ENCODE measurements around the gene NSG2. TPM values are rescaled to one million over a fixed set of nuclear protein-coding genes. Genes with fewer than 3 reads are reported as not detected.

NSG2 gene
- total RNA-seq, 2 donors from 2014 or later = 2.9 TPM; not detected in 1

DNA sequence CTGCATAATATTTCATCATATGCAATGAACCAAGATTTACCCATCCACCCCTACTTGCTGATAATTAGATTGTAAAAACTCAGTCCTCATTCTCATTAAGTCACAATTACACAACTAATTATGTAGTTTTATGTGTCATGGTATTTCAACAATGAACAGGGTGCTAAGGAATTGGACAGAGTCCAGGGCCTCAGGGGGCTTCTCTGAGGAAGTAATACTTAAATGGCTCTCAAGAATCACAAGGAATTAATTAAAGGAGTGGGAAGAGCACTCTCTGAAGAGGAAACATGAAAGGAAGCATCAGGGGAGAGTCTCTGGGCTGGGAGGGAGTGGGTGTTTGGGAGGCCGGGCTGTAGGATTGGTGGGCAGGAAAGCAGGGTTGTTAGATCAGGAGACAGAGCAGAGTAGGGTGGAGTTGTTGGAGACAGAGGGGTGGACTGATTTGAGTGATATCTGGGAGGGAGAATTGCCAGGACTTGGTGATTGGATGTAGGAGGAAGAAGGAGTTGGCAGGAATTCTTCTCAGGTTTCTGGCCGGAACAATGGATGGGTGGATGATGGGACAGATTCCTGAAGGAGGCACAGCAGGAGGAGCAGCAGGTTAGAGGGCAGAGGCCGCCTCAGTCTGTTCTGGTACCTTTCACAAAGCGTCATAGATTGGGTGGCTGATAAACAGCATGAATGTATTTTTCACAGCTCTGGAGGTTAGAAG lies 23.0 kb upstream of the NSG2 start:
- H3K27me3 ChIP-seq = no peaks in the 10 kb centered on the region
- intact Hi-C loops (cut with DNase I) = no loop called here
- ATAC-seq (no peak), DNase-seq (no peak)
- H3K36me3 ChIP-seq (replicated peaks in 1 of 2; ENCODE audit: insufficient read depth in 1 of 2, low read depth in 2 of 2) = no peaks in the 10 kb centered on the region
- H3K9me3 ChIP-seq = no peaks in the 10 kb centered on the region
- H3K4me1 ChIP-seq = no peaks in the 10 kb centered on the region
- TF ChIP-seq POLR2A (IDR thresholded peaks at IDR 0.05) = no peak
- TF ChIP-seq, protein P1, sequence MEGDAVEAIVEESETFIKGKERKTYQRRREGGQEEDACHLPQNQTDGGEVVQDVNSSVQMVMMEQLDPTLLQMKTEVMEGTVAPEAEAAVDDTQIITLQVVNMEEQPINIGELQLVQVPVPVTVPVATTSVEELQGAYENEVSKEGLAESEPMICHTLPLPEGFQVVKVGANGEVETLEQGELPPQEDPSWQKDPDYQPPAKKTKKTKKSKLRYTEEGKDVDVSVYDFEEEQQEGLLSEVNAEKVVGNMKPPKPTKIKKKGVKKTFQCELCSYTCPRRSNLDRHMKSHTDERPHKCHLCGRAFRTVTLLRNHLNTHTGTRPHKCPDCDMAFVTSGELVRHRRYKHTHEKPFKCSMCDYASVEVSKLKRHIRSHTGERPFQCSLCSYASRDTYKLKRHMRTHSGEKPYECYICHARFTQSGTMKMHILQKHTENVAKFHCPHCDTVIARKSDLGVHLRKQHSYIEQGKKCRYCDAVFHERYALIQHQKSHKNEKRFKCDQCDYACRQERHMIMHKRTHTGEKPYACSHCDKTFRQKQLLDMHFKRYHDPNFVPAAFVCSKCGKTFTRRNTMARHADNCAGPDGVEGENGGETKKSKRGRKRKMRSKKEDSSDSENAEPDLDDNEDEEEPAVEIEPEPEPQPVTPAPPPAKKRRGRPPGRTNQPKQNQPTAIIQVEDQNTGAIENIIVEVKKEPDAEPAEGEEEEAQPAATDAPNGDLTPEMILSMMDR (IDR thresholded peaks at IDR 0.05) = no peak
- no peak overlapping the region for H3K27ac ChIP-seq
- no peak overlapping the region for H3K4me3 ChIP-seq
- 61 to 71% methylated on average over 4 of the region's 4 CpGs for WGBS, 2 donors

DNA sequence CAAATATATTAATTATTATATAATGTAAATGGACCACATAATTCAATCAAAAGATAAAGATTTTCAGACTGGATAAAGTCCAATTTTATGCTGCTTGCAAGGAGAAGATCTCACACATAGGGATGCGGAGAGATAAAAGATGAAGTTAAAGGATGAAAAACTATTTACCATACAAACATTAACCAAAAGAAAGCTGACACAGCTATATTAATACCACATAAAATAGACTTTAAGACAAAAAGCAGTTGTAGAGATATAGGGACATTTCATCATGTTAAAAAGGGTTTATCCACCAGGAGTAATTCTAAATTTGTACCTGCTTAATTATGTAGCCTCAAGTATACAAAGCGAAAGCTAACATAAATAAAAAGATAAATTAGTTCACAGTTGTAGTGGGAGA lies 15.2 kb upstream of the NSG2 start:
- no peak for TF ChIP-seq POLR2A (IDR thresholded peaks at IDR 0.05)
- TF ChIP-seq, protein P1 (IDR thresholded peaks at IDR 0.05) = no peak
- Histone ChIP-seq H3K27me3 (no peaks in the 10 kb centered on the region), H3K27ac (no peak overlapping the region), H3K36me3 (replicated peaks in 1 of 2; ENCODE audit: insufficient read depth in 1 of 2, low read depth in 2 of 2) (no peaks in the 10 kb centered on the region), H3K4me1 (no peaks in the 10 kb centered on the region), H3K9me3 (no peaks in the 10 kb centered on the region), H3K4me3 (no peak overlapping the region)
- intact Hi-C loops (cut with DNase I) = no loop called here
- no peak for ATAC-seq
- WGBS, 2 donors = 59 to 63% methylated on average over 2 of the region's 2 CpGs
- DNase-seq = no peak

DNA sequence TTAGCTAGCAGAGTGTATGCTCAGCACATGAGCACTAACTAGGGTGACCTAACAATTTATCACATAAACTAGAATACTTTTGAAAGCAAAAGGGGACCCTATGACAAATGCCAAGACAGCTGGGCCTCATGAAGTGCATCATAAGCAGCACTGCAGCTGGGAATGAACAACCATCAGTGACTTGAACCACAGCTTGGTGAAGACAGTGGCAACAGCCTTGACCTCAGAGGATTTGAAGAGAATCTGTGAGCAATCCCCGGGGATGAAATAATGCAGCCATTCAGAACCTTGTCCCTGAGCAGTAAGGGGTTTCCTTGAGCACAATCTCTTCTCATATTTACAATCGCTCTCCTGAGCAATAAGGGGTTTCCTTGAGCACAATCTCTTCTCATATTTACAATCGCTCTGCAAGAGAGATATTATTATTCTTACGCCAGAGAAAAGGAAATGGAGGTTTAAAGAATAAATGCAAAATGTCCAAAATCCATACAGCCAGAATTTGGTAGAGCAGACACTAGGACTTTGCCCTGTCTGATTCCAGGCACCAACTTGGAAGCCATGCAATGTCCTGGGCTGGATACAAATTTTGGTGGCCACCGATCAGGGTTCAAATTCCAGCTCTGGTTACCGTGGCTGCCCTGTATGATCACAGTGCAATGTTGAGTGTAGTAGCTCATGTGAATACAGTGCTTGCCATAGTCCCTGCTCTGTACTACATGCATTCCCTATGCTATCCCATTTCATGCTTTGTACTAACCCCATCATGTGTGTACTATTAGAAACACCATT lies 846 bp upstream of the NSG2 start:
- Histone ChIP-seq H3K27me3 (no peaks in the 10 kb centered on the region), H3K27ac (no peak overlapping the region), H3K4me3 (no peak overlapping the region), H3K36me3 (replicated peaks in 1 of 2; ENCODE audit: insufficient read depth in 1 of 2, low read depth in 2 of 2) (no peaks in the 10 kb centered on the region), H3K9me3 (no peaks in the 10 kb centered on the region), H3K4me1 (no peaks in the 10 kb centered on the region)
- TF ChIP-seq POLR2A (IDR thresholded peaks at IDR 0.05) = no peak
- TF ChIP-seq, protein P1 (IDR thresholded peaks at IDR 0.05) = no peak
- DNase-seq (no peak), ATAC-seq (no peak)
- WGBS, 2 donors = 31 to 35% methylated on average over 5 to 6 of the region's 6 CpGs
- intact Hi-C loops (cut with DNase I) = loop anchor here (2.0 kb wide), 1 partner anchor 270 kb away; no protein-coding TSS in a partner anchor

DNA sequence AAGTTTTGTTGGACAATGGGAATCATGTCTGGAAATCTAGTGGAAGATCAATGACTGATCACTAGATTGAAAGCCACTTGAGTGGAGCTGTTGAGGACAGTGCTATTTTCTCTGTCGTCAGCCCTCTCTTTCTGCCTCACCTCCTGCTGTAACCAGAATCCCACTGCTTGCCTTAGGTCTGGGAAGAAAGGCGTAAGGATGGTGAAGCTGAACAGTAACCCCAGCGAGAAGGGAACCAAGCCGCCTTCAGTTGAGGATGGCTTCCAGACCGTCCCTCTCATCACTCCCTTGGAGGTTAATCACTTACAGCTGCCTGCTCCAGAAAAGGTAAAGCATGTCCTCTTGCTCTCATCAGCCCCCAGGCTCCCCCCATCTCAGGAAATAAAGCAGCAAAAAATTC lies 1.1 kb downstream of the NSG2 start:
- 59 to 69% methylated on average over 5 of the region's 5 CpGs for WGBS, 2 donors
- H3K27me3 ChIP-seq = no peaks in the 10 kb centered on the region
- no peaks in the 10 kb centered on the region for H3K4me1 ChIP-seq
- intact Hi-C loops (cut with DNase I) = no loop called here
- DNase-seq (no peak), ATAC-seq (no peak)
- H3K9me3 ChIP-seq = no peaks in the 10 kb centered on the region
- H3K36me3 ChIP-seq (replicated peaks in 1 of 2; ENCODE audit: insufficient read depth in 1 of 2, low read depth in 2 of 2) = no peaks in the 10 kb centered on the region
- no peak overlapping the region for H3K4me3 ChIP-seq
- no peak overlapping the region for H3K27ac ChIP-seq
- no peak for TF ChIP-seq POLR2A (IDR thresholded peaks at IDR 0.05)
- TF ChIP-seq, protein P1 (IDR thresholded peaks at IDR 0.05) = no peak
